Vagina (tissue), 2 donors: ENCODE measurements around the gene ALOXE3.

Experiments
- POLR2A ChIP-seq, 2 donors: fragments of 450-650 bp; IDR thresholded peaks; one replicate each; pipeline ENCODE4 v1.6.1; 2017; ENCODE audit warnings: antibody characterized with exemption in 2 of 2, mild to moderate bottlenecking in 2 of 2, moderate library complexity in 2 of 2
- POLR2AphosphoS5 ChIP-seq, 2 donors: sonication (generic); formaldehyde crosslinking; IDR thresholded peaks; one replicate each; pipeline ENCODE4 v1.9.0; 2017; ENCODE audit warnings: antibody characterized with exemption in 2 of 2, mild to moderate bottlenecking in 2 of 2, low read depth in 1 of 2; ENCODE audit not compliant: insufficient read depth in 1 of 2

DNA sequence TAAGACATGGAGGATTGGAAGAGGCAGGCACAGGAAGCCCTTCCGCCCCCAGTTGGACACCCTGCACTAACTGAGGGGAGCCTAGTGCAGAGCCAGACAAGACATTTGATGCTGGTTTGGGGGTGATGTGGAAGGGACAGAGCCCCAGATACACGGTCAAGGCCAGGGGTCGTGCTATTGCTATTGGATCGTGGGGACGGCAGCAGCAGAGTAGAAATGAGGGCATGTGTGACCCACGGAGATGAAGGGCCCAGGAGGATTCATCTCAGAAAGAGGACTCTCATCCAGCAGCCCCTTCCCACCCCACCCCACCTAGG lies 46.5 kb upstream of the ALOXE3 start:
- no peak for TF ChIP-seq POLR2A (IDR thresholded peaks at IDR 0.05)
- TF ChIP-seq POLR2AphosphoS5 (IDR thresholded peaks at IDR 0.05; ENCODE audit: insufficient read depth in 1 of 2, low read depth in 1 of 2) = no peak
